ENCODE data around the gene ATP8B1. TPM values are rescaled to one million over a fixed set of nuclear protein-coding genes. Genes with fewer than 3 reads are reported as not detected.

ATP8B1 gene
- total RNA-seq, 4 donors from 2014 or later, result 17.4 to 26.2 (median 23.4) TPM

GRCh38 chr18:57775937-57776336 is 27.2 kb downstream of the ATP8B1 start:
- H3K9me3 ChIP-seq, result no peaks in the 10 kb centered on the region
- H3K4me1 ChIP-seq, result peaks cover 8 to 75% (median 33%) of the 10 kb centered on the region in 3 donors
- no peak overlapping the region for H3K4me3 ChIP-seq
- H3K27ac ChIP-seq, result peak overlapping the region; percentile 3 to 70 (median 58)
- TF ChIP-seq POLR2AphosphoS5 (IDR thresholded peaks at IDR 0.05), result no peak
- TF ChIP-seq POLR2A (IDR thresholded peaks at IDR 0.05), result no peak
- no peak for TF ChIP-seq EP300 (IDR thresholded peaks at IDR 0.05)
- TF ChIP-seq CTCF (IDR thresholded peaks at IDR 0.05), result no peak
- H3K36me3 ChIP-seq, result no peaks in the 10 kb centered on the region
- ATAC-seq, result no peak
- WGBS, 2 donors (ENCODE audit: low coverage in 1 of 2), result 72 to 77% methylated on average over 3 of the region's 3 CpGs
- no peaks in the 10 kb centered on the region for H3K27me3 ChIP-seq

GRCh38 chr18:57772387-57772799 is 30.7 kb downstream of the ATP8B1 start:
- no peaks in the 10 kb centered on the region for H3K36me3 ChIP-seq
- H3K9me3 ChIP-seq, result no peaks in the 10 kb centered on the region
- WGBS, 2 donors (ENCODE audit: low coverage in 1 of 2), result 33 to 72% methylated on average over 7 to 9 of the region's 9 CpGs
- H3K4me3 ChIP-seq, result no peak overlapping the region
- no peak for ATAC-seq
- TF ChIP-seq POLR2A (IDR thresholded peaks at IDR 0.05), result no peak
- TF ChIP-seq EP300 (IDR thresholded peaks at IDR 0.05), result no peak
- no peak for TF ChIP-seq CTCF (IDR thresholded peaks at IDR 0.05)
- peak overlapping the region; percentile 6 to 65 (median 64) for H3K27ac ChIP-seq
- H3K27me3 ChIP-seq, result no peaks in the 10 kb centered on the region
- peaks cover 0 to 82% (median 34%) of the 10 kb centered on the region in 3 donors for H3K4me1 ChIP-seq

- H3K36me3 ChIP-seq, result no peaks in the 10 kb centered on the region
- no peak overlapping the region for H3K4me3 ChIP-seq
- WGBS, 2 donors (ENCODE audit: low coverage in 1 of 2), result 78 to 96% methylated on average over 3 of the region's 3 CpGs
- peak overlapping the region in 3 of 4 donors; percentile 63 to 65 (median 64) for H3K27ac ChIP-seq
- H3K4me1 ChIP-seq, result peaks cover 0 to 86% (median 30%) of the 10 kb centered on the region in 3 donors
- H3K9me3 ChIP-seq, result no peaks in the 10 kb centered on the region
- no peak for TF ChIP-seq POLR2AphosphoS5 (IDR thresholded peaks at IDR 0.05)
- no peak for TF ChIP-seq EP300 (IDR thresholded peaks at IDR 0.05)
- no peak for TF ChIP-seq CTCF (IDR thresholded peaks at IDR 0.05)
- TF ChIP-seq POLR2A (IDR thresholded peaks at IDR 0.05), result no peak
- H3K27me3 ChIP-seq, result no peaks in the 10 kb centered on the region
- no peak for ATAC-seq
These were observed 31.5 kb downstream of the ATP8B1 start for GRCh38 chr18:57771626-57772025.

- Histone ChIP-seq H3K27ac (peak overlapping the region in 3 of 4 donors; percentile 63 to 65 (median 64)), H3K9me3 (no peaks in the 10 kb centered on the region), H3K36me3 (no peaks in the 10 kb centered on the region), H3K4me1 (peaks cover 0 to 86% (median 30%) of the 10 kb centered on the region in 3 donors), H3K4me3 (no peak overlapping the region), H3K27me3 (no peaks in the 10 kb centered on the region)
- no peak for TF ChIP-seq POLR2AphosphoS5 (IDR thresholded peaks at IDR 0.05)
- TF ChIP-seq EP300 (IDR thresholded peaks at IDR 0.05), result no peak
- TF ChIP-seq POLR2A (IDR thresholded peaks at IDR 0.05), result no peak
- no peak for TF ChIP-seq CTCF (IDR thresholded peaks at IDR 0.05)
- 76 to 80% methylated on average over 2 to 3 of the region's 3 CpGs for WGBS, 2 donors (ENCODE audit: low coverage in 1 of 2)
- peak; percentile 23 for ATAC-seq
These were observed 31.9 kb downstream of the ATP8B1 start for GRCh38 chr18:57771193-57771592.

- ATAC-seq, result peak; percentile 69
- Histone ChIP-seq H3K9me3 (no peaks in the 10 kb centered on the region), H3K4me3 (no peak overlapping the region), H3K36me3 (no peaks in the 10 kb centered on the region), H3K27ac (peak overlapping the region; percentile 51 to 81 (median 79)), H3K4me1 (peaks cover 0 to 86% (median 30%) of the 10 kb centered on the region in 3 donors), H3K27me3 (no peaks in the 10 kb centered on the region)
- TF ChIP-seq POLR2AphosphoS5 (IDR thresholded peaks at IDR 0.05) (peak; percentile 79), EP300 (IDR thresholded peaks at IDR 0.05) (no peak), CTCF (IDR thresholded peaks at IDR 0.05) (no peak), POLR2A (IDR thresholded peaks at IDR 0.05) (no peak)
- 23 to 38% methylated on average over 4 to 7 of the region's 8 CpGs for WGBS, 2 donors (ENCODE audit: low coverage in 1 of 2)
These were observed 34.4 kb downstream of the ATP8B1 start for GRCh38 chr18:57768537-57769326.
